Right lobe of liver (tissue), 4 donors: ENCODE data around the gene SRPRA.

ENCODE experiments used
- POLR2A ChIP-seq: fragments of 450-650 bp; IDR thresholded peaks from one replicate; pipeline ENCODE4 v1.6.1; 2017; ENCODE audit warnings: antibody characterized with exemption, mild to moderate bottlenecking
- TF ChIP-seq, protein P1 (sequence below), 4 donors: fragments of 200-600 bp in 3 of 4; fragments of 450-650 bp in 1 of 4; IDR thresholded peaks; one replicate each; pipeline versions ENCODE4 v1.5.1 to v1.8.0; 2016 to 2022; ENCODE audit warnings: antibody characterized with exemption in 4 of 4, mild to moderate bottlenecking in 2 of 4
- donor health status: DM: no; HTN: no; CAD: no.
- donor health status: DM: no; HTN: no; CAD: no.
- donor health status: DM: no; HTN: yes; CAD: no.

DNA sequence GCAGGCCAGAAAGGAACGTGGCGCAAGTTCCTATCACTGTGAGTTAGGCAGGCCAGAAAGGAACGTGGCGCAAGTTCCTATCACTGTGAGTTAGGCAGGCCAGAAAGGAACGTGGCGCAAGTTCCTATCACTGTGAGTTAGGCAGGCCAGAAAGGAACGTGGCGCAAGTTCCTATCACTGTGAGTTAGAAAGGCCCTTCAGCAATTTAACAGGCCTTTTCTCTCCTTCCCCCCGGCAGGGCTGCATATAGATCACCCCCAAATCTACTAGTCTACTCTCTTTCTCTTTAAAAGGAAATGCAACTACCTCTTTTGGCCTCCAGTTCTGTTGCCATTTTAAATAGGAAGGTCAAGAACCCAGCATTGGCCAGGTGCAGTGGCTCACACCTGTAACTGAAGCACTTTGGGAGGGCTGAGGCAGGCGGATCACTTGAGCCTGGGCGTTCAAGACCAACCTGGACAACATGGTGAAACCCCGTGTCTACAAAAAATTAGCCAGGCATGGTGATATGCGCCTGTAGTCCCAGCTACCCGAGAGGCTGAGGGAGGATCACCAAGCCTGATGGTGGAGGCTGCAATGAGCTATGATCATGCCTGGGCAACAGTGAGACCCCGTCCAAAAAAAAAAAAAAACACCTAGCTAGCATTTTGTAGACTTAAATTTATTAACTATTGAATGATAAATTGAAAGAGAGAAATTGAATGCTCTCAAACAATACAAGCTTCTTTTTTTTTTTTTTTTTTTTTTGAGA is 42.2 kb downstream of the SRPRA start:
- TF ChIP-seq POLR2A: no peak
- TF ChIP-seq, protein P1, sequence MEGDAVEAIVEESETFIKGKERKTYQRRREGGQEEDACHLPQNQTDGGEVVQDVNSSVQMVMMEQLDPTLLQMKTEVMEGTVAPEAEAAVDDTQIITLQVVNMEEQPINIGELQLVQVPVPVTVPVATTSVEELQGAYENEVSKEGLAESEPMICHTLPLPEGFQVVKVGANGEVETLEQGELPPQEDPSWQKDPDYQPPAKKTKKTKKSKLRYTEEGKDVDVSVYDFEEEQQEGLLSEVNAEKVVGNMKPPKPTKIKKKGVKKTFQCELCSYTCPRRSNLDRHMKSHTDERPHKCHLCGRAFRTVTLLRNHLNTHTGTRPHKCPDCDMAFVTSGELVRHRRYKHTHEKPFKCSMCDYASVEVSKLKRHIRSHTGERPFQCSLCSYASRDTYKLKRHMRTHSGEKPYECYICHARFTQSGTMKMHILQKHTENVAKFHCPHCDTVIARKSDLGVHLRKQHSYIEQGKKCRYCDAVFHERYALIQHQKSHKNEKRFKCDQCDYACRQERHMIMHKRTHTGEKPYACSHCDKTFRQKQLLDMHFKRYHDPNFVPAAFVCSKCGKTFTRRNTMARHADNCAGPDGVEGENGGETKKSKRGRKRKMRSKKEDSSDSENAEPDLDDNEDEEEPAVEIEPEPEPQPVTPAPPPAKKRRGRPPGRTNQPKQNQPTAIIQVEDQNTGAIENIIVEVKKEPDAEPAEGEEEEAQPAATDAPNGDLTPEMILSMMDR (IDR thresholded peaks at IDR 0.05): no peak
